Adrenal gland (tissue), 12 donors: ENCODE results near the gene PLSCR5. TPM values are rescaled to one million over a fixed set of nuclear protein-coding genes. Genes with fewer than 3 reads are reported as not detected.

Experiments used
- DNase-seq, 7 donors: peaks; one replicate each; pipeline ENCODE4 v3.0.0-alpha.2; 2019 to 2020
- H3K27ac ChIP-seq, 5 donors: fragments of 200-600 bp; sonication (generic) in 4 of 5; 1 replicate in 3 of 5; 2 replicates in 2 of 5; pipeline versions ENCODE4 v1.5.1 to v1.8.0; 2016 to 2020; ENCODE audit warnings: mild to moderate bottlenecking in 1 of 5
- H3K27me3 ChIP-seq: fragments of 200-600 bp; 2 replicates; pipeline ENCODE4 v1.8.0; 2021
- H3K36me3 ChIP-seq, 2 donors: fragments of 200-600 bp; replicated peaks in 1 of 2; 1 replicate in 1 of 2; 2 replicates in 1 of 2; pipeline versions ENCODE4 v1.5.1 to v1.8.0; 2018 to 2022
- H3K4me1 ChIP-seq, 2 donors: fragments of 200-600 bp; replicated peaks in 1 of 2; 1 replicate in 1 of 2; 2 replicates in 1 of 2; pipeline versions ENCODE4 v1.5.1 to v1.8.0; 2018 to 2021
- H3K4me3 ChIP-seq, 4 donors: fragments of 200-600 bp; sonication (generic) in 3 of 4; one replicate each; pipeline ENCODE4 v1.5.1; 2016 to 2018
- H3K9me3 ChIP-seq, 3 donors: fragments of 200-600 bp; sonication (generic) in 1 of 3; replicated peaks in 1 of 3; 1 replicate in 2 of 3; 2 replicates in 1 of 3; pipeline versions ENCODE4 v1.5.1 to v1.8.0; 2016 to 2021
- CTCF ChIP-seq, 6 experiments: fragments of 450-650 bp in 4 of 6; fragments of 200-600 bp in 2 of 6; sonication (generic) in 1 of 6; IDR thresholded peaks; 1 replicate in 5 of 6; 2 replicates in 1 of 6; pipeline versions ENCODE4 v1.5.1 to v1.8.0; 2016 to 2021; ENCODE audit warnings: antibody characterized with exemption in 6 of 6, mild to moderate bottlenecking in 2 of 6, moderate library complexity in 1 of 6
- POLR2A ChIP-seq, 2 donors: fragments of 450-650 bp; IDR thresholded peaks; one replicate each; pipeline ENCODE4 v1.6.1; 2017; ENCODE audit warnings: antibody characterized with exemption in 2 of 2, mild to moderate bottlenecking in 2 of 2, moderate library complexity in 1 of 2
- WGBS, 4 donors: extraction: QIAGEN DNeasy Blood & Tissue Kit in 2 of 4; methylation state at CpG; one replicate each; pipeline versions ENCODE4 v1.1.5 to v1.1.7; 2013 to 2017; 5-methylcytosine and 5-hydroxymethylcytosine counted together
- intact Hi-C, 2 donors: fragments of 100-400 bp; cut with DNase I; formaldehyde crosslinking; loops; one replicate each; pipeline versions ENCODE4 v1.14.1 to v1.15.0; 2022 to 2023
- polyA plus RNA-seq, 3 donors: library from polyadenylated mRNA; stranded (reverse); fragments of 200-250 nt in 2 of 3; fragments of 350-450 nt in 1 of 3; fragmentation: Illumina TruSeq in 1 of 3; extraction: RNeasy Lipid Tissue Mini Kit (QIAGEN cat#74804) in 1 of 3; gene quantifications; one replicate each; pipeline ENCODE4 v1.2.3, GENCODE V29; 2013 to 2014
- total RNA-seq, 9 donors: library from RNA; depleted of rRNA in 4 of 9; stranded (reverse); fragments of >200 nt in 4 of 9; fragments of 120-200 nt in 1 of 9; fragmentation: NEBNext Ultra II Directional in 1 of 9; extraction: Animal tissue kit (Norgen Biotek cat#: 25700) in 1 of 9; gene quantifications; one replicate each; pipeline versions ENCODE4 v1.1.0 to v1.2.4, GENCODE V29; 2013 to 2023
- donor health status: healthy with polysubstance abuse.
- donor health status: Bipolar disorder and iron deficiency.
- donor health status: DM: yes; HTN: yes; CAD: no.
- donor health status: DM: no; HTN: no; CAD: no.
- donor health status: DM: no; HTN: no; CAD: no.
- donor health status: DM: yes; HTN: yes; CAD: no.

The PLSCR5 gene
- total and polyA plus RNA-seq, 12 donors, result not detected

DNA sequence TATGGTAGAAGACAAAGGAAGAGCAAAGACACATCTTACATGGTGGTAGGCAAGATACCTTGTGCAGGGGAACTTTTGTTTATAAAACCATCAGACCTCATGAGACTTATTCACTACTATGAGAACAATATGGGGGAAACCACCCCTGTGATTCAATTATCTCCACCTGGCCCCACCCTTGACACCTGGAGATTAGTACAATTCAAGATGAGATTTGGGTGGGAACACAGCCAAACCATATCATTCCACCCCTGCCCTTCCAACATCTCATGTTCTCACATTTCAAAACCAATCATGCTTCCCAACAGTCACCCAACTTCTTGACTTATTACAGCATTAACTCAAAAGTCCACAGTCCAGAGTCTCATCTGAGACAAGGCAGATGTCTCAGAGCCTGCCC, 39.0 kb downstream of the PLSCR5 start:
- no peak for DNase-seq
- Histone ChIP-seq H3K9me3 (no peaks in the 10 kb centered on the region), H3K36me3 (no peaks in the 10 kb centered on the region), H3K27me3 (no peaks in the 10 kb centered on the region), H3K4me3 (no peak overlapping the region), H3K27ac (no peak overlapping the region), H3K4me1 (no peaks in the 10 kb centered on the region)
- intact Hi-C loops, result no loop called here
- TF ChIP-seq CTCF (IDR thresholded peaks at IDR 0.05) (no peak), POLR2A (IDR thresholded peaks at IDR 0.05) (no peak)

GRCh38 chr3:146561879-146562278, 43.3 kb downstream of the PLSCR5 start:
- intact Hi-C loops, result no loop called here
- Histone ChIP-seq H3K4me1 (no peaks in the 10 kb centered on the region), H3K36me3 (no peaks in the 10 kb centered on the region), H3K4me3 (no peak overlapping the region), H3K27me3 (no peaks in the 10 kb centered on the region), H3K27ac (no peak overlapping the region), H3K9me3 (no peaks in the 10 kb centered on the region)
- WGBS, 4 donors, result 73 to 80% (median 79%) methylated on average over 1 of the region's 1 CpG
- no peak for TF ChIP-seq POLR2A (IDR thresholded peaks at IDR 0.05)
- TF ChIP-seq CTCF (IDR thresholded peaks at IDR 0.05), result no peak
- DNase-seq, result no peak

- no peak for TF ChIP-seq CTCF (IDR thresholded peaks at IDR 0.05)
- no peak for TF ChIP-seq POLR2A (IDR thresholded peaks at IDR 0.05)
- H3K4me3 ChIP-seq, result no peak overlapping the region
- WGBS, 4 donors, result 88 to 100% (median 98%) methylated on average over 1 of the region's 1 CpG
- intact Hi-C loops, result no loop called here
- H3K27me3 ChIP-seq, result no peaks in the 10 kb centered on the region
- no peaks in the 10 kb centered on the region for H3K36me3 ChIP-seq
- DNase-seq, result no peak
- H3K9me3 ChIP-seq, result no peaks in the 10 kb centered on the region
- H3K4me1 ChIP-seq, result no peaks in the 10 kb centered on the region
- H3K27ac ChIP-seq, result no peak overlapping the region
Observed at GRCh38 chr3:146561463-146561862, 43.7 kb downstream of the PLSCR5 start.

- Histone ChIP-seq H3K9me3 (no peaks in the 10 kb centered on the region), H3K27ac (no peak overlapping the region), H3K27me3 (no peaks in the 10 kb centered on the region), H3K4me1 (no peaks in the 10 kb centered on the region), H3K36me3 (no peaks in the 10 kb centered on the region), H3K4me3 (no peak overlapping the region)
- intact Hi-C loops, result no loop called here
- TF ChIP-seq CTCF (IDR thresholded peaks at IDR 0.05) (no peak), POLR2A (IDR thresholded peaks at IDR 0.05) (no peak)
- 67 to 76% (median 71%) methylated on average over 2 of the region's 2 CpGs for WGBS, 4 donors
- DNase-seq, result no peak
Observed at GRCh38 chr3:146560678-146561077, 44.5 kb downstream of the PLSCR5 start.
